Ectodermal cell (in vitro differentiated cells): ENCODE data around the gene MPPED1.

Experiments used
- H3K27ac ChIP-seq: 2 replicates; pipeline ENCODE4 v1.7.0; 2013; ENCODE audit warnings: mild to moderate bottlenecking, low read depth, low read length; ENCODE audit not compliant: insufficient read depth, poor library complexity, severe bottlenecking
- H3K27me3 ChIP-seq: 2 replicates; pipeline ENCODE4 v1.7.0; 2013; ENCODE audit warnings: mild to moderate bottlenecking, low read length; ENCODE audit not compliant: insufficient read depth, control insufficient read depth, poor library complexity, severe bottlenecking
- H3K36me3 ChIP-seq: one replicate; pipeline ENCODE4 v1.7.0; 2013; ENCODE audit warnings: low read length; ENCODE audit not compliant: control insufficient read depth, insufficient read depth
- H3K4me1 ChIP-seq: one replicate; pipeline ENCODE4 v1.7.0; 2013; ENCODE audit warnings: low read length; ENCODE audit not compliant: control insufficient read depth, insufficient read depth
- H3K4me3 ChIP-seq: 2 replicates; pipeline ENCODE4 v1.7.0; 2013; ENCODE audit warnings: low read depth, low read length, control low read depth; ENCODE audit not compliant: insufficient read depth
- H3K9me3 ChIP-seq: 2 replicates; pipeline ENCODE4 v1.7.0; 2013; ENCODE audit warnings: mild to moderate bottlenecking, low read length, moderate library complexity; ENCODE audit not compliant: control insufficient read depth
- WGBS, 2 experiments: methylation state at CpG; one replicate each; pipeline ENCODE4 v1.1.7; 2013; ENCODE audit warnings: missing lambda C conversion rate in 2 of 2; 5-methylcytosine and 5-hydroxymethylcytosine counted together

Gene MPPED1

GRCh38 chr22:43409046-43409445 is 2.8 kb upstream of the MPPED1 start:
- H3K27me3 ChIP-seq, result peaks cover 48% of the 10 kb centered on the region
- WGBS, 2 experiments, result 92 to 94% methylated on average over 8 of the region's 8 CpGs
- H3K27ac ChIP-seq, result no peak overlapping the region
- H3K4me1 ChIP-seq, result peaks cover 12% of the 10 kb centered on the region
- no peak overlapping the region for H3K4me3 ChIP-seq
- no peaks in the 10 kb centered on the region for H3K36me3 ChIP-seq
- no peaks in the 10 kb centered on the region for H3K9me3 ChIP-seq

GRCh38 chr22:43409800-43410199 is 2.0 kb upstream of the MPPED1 start:
- Histone ChIP-seq H3K36me3 (no peaks in the 10 kb centered on the region), H3K4me1 (peaks cover 15% of the 10 kb centered on the region), H3K9me3 (no peaks in the 10 kb centered on the region), H3K27ac (no peak overlapping the region), H3K4me3 (no peak overlapping the region), H3K27me3 (peaks cover 52% of the 10 kb centered on the region)
- WGBS, 2 experiments, result 85 to 88% methylated on average over 4 of the region's 4 CpGs

GRCh38 chr22:43411040-43411868 is 560 bp upstream of the MPPED1 start:
- 13 to 14% methylated on average over 83 of the region's 83 CpGs for WGBS, 2 experiments

GRCh38 chr22:43412808-43413795 is 1.3 kb downstream of the MPPED1 start:
- Histone ChIP-seq H3K36me3 (no peaks in the 10 kb centered on the region), H3K4me1 (peaks cover 20% of the 10 kb centered on the region), H3K9me3 (no peaks in the 10 kb centered on the region), H3K4me3 (no peak overlapping the region), H3K27me3 (peaks cover 52% of the 10 kb centered on the region), H3K27ac (no peak overlapping the region)
- 69 to 71% methylated on average over 26 of the region's 26 CpGs for WGBS, 2 experiments

More at GRCh38 chr22:43411040-43411868, 560 bp upstream of the MPPED1 start:
- H3K9me3 ChIP-seq, result no peaks in the 10 kb centered on the region
- H3K27ac ChIP-seq, result no peak overlapping the region
- H3K27me3 ChIP-seq, result peaks cover 52% of the 10 kb centered on the region
- peaks cover 16% of the 10 kb centered on the region for H3K4me1 ChIP-seq
- H3K4me3 ChIP-seq, result no peak overlapping the region
- H3K36me3 ChIP-seq, result no peaks in the 10 kb centered on the region

- WGBS, 2 experiments, result 85 to 87% methylated on average over 11 of the region's 11 CpGs
- no peak overlapping the region for H3K4me3 ChIP-seq
- peaks cover 49% of the 10 kb centered on the region for H3K27me3 ChIP-seq
These were observed 2.0 kb downstream of the MPPED1 start for GRCh38 chr22:43413826-43414225.

GRCh38 chr22:43415681-43416080 is 3.9 kb downstream of the MPPED1 start:
- 85% methylated on average over 7 of the region's 7 CpGs for WGBS, 2 experiments

More at GRCh38 chr22:43413826-43414225, 2.0 kb downstream of the MPPED1 start:
- peaks cover 25% of the 10 kb centered on the region for H3K4me1 ChIP-seq
- no peaks in the 10 kb centered on the region for H3K9me3 ChIP-seq
- no peak overlapping the region for H3K27ac ChIP-seq
- no peaks in the 10 kb centered on the region for H3K36me3 ChIP-seq

DNA sequence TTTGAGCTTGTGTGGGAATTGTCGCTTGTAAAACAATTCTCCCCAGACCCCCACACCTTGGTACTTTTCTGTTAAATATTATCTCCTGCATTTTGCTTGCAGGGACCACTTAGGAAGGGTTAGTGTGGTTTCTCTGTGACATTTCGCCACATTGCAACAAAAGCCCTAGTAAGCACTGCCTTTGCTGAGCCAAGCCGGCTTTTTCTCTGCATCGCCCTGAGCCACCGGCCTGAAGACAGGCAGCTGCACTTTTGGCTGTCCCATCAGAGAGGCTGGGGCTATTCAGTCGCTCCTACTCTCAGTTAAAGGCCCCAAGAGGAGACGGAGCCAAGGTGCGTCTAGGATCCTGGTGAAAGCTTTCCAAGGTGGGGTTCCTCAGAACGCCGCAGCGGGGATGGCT is 5.7 kb downstream of the MPPED1 start:
- no peaks in the 10 kb centered on the region for H3K9me3 ChIP-seq
- H3K36me3 ChIP-seq, result no peaks in the 10 kb centered on the region
- H3K4me1 ChIP-seq, result peaks cover 30% of the 10 kb centered on the region
- no peak overlapping the region for H3K4me3 ChIP-seq
- 86 to 90% methylated on average over 10 to 11 of the region's 11 CpGs for WGBS, 2 experiments
- peaks cover 18% of the 10 kb centered on the region for H3K27me3 ChIP-seq
- no peak overlapping the region for H3K27ac ChIP-seq

More at GRCh38 chr22:43415681-43416080, 3.9 kb downstream of the MPPED1 start:
- Histone ChIP-seq H3K4me1 (peaks cover 33% of the 10 kb centered on the region), H3K27ac (no peak overlapping the region), H3K36me3 (no peaks in the 10 kb centered on the region), H3K4me3 (no peak overlapping the region), H3K27me3 (peaks cover 33% of the 10 kb centered on the region), H3K9me3 (no peaks in the 10 kb centered on the region)

GRCh38 chr22:43418079-43418825 is 6.4 kb downstream of the MPPED1 start:
- 89 to 92% methylated on average over 15 of the region's 15 CpGs for WGBS, 2 experiments
- no peaks in the 10 kb centered on the region for H3K36me3 ChIP-seq
- H3K9me3 ChIP-seq, result no peaks in the 10 kb centered on the region
- no peak overlapping the region for H3K4me3 ChIP-seq
- H3K4me1 ChIP-seq, result peaks cover 23% of the 10 kb centered on the region
- H3K27me3 ChIP-seq, result peaks cover 11% of the 10 kb centered on the region
- no peak overlapping the region for H3K27ac ChIP-seq

DNA sequence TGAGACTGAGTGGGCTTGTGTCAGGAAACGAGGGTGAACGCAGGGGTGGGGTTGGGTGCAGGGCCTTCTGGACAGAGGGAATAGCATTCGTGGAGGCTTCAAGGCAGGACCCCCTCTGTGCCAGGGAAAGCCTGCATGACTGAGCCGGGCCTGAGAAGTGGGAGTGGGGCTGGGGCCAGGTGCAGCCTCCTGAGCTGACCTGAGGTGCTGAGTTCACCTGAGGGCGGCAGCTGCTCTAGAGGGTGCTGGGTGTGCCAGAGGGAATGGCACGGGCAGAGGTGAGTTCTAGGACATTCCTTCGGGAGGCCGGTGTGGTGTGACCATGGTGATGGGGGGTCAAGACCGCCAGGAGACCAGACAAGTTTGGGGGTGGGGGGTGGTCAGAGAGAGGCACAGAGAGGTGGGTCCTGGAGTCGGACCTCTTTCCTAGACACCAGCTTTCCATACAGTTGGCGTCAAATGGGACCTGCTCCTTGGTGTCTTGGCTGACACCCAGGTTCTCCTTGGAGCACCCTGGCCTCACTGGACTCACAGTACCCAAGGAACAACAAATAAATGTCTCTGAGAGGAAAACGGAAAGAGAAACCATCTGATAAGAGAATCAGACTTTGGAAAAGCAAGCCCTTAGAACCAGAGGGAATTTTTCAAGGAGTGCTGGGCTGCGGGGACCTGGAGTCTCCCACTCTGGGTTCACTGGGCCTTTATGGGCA is 7.7 kb downstream of the MPPED1 start:
- Histone ChIP-seq H3K36me3 (no peaks in the 10 kb centered on the region), H3K4me1 (peaks cover 23% of the 10 kb centered on the region), H3K4me3 (no peak overlapping the region), H3K27me3 (no peaks in the 10 kb centered on the region), H3K9me3 (no peaks in the 10 kb centered on the region), H3K27ac (no peak overlapping the region)
- 88 to 90% methylated on average over 13 of the region's 13 CpGs for WGBS, 2 experiments
